GM21423 (cell line): Measurements from ENCODE around the gene IP6K2.

Experiments used
- ATAC-seq: cut with Tn5 transposase; IDR thresholded peaks from one replicate; pipeline ENCODE4 v1.9.1; 2021; ENCODE audit warnings: mild to moderate bottlenecking, moderate library complexity; ENCODE audit not compliant: unreplicated experiment

The IP6K2 gene

GRCh38 chr3:48692551-48692950 is 24.5 kb downstream of the IP6K2 start:
- no peak for ATAC-seq

GRCh38 chr3:48690846-48691458 is 26.1 kb downstream of the IP6K2 start:
- ATAC-seq, result no peak

GRCh38 chr3:48689384-48689783 is 27.6 kb downstream of the IP6K2 start:
- no peak for ATAC-seq

- ATAC-seq, result no peak
Observed at GRCh38 chr3:48688737-48689075, 28.3 kb downstream of the IP6K2 start.

- no peak for ATAC-seq
Observed at GRCh38 chr3:48688032-48688736, 28.8 kb downstream of the IP6K2 start.

GRCh38 chr3:48687220-48687678 is 29.8 kb downstream of the IP6K2 start:
- no peak for ATAC-seq

- ATAC-seq, result no peak
Observed at GRCh38 chr3:48686538-48687219, 30.3 kb downstream of the IP6K2 start.

- ATAC-seq, result peak; percentile 79
Observed at GRCh38 chr3:48685603-48686511, 31.2 kb downstream of the IP6K2 start, which contains the start of gene NCKIPSD. Gene NCKIPSD (minus strand): TSS chr3:48685915. CDS start chr3:48685807, 108 bp downstream.

- no peak for ATAC-seq
Observed at GRCh38 chr3:48685293-48685602, 31.8 kb downstream of the IP6K2 start.

- ATAC-seq, result no peak
Observed at GRCh38 chr3:48684480-48685143, 32.4 kb downstream of the IP6K2 start.

GRCh38 chr3:48684054-48684349 is 33.0 kb downstream of the IP6K2 start:
- ATAC-seq, result no peak

GRCh38 chr3:48682786-48683185 is 34.2 kb downstream of the IP6K2 start:
- no peak for ATAC-seq

- ATAC-seq, result no peak
Observed at GRCh38 chr3:48681974-48682610, 34.9 kb downstream of the IP6K2 start.

GRCh38 chr3:48681541-48681880 is 35.5 kb downstream of the IP6K2 start:
- no peak for ATAC-seq

GRCh38 chr3:48680811-48681540 is 36.0 kb downstream of the IP6K2 start:
- no peak for ATAC-seq

GRCh38 chr3:48679411-48680391 is 37.3 kb downstream of the IP6K2 start:
- no peak for ATAC-seq

- no peak for ATAC-seq
Observed at GRCh38 chr3:48678566-48679380, 38.2 kb downstream of the IP6K2 start.

- no peak for ATAC-seq
Observed at GRCh38 chr3:48678056-48678455, 39.0 kb downstream of the IP6K2 start.
